Measurements from ENCODE around the gene HSD11B1.

DNA sequence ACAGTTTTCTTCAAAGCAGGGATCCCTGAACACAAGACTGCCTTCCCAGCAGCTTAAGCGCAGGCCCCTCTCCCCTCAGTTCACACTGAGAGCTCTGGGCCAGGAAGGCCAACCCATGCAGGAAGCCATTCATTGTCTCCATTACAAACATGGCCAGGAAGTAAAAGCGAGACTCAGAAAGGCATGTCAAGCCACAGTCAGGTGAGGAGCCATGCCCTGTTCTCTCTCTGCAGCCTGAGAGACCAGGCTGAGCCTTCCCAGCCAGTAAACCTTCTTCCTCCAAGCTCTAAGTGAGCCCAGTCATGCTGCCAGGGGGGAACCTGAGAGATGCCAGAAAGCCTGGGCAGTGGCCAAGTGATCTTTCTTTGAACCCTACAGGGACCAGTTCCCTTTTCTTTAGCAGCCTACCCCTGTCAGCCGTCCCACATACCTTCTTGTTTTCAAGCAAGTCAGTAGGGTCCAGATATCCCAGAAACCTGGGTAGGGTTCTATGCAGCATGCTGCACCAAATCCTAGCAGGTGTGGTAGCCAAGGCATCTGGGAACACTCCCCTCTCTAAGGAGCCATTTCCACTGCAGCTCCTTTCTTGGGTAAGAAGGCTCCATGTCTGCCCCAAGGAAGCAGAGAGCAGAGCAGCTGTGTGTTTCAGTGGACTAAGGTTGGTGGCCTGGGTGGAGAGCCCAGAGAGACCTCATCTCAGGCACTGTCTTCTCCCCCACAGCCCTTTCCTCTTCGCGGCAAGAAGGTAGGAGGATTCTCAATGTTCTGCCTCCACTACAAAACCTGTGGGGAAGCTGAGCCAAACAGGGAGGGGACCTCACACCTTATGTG is 52.2 kb downstream of the HSD11B1 start:
- TF ChIP-seq, protein P1, sequence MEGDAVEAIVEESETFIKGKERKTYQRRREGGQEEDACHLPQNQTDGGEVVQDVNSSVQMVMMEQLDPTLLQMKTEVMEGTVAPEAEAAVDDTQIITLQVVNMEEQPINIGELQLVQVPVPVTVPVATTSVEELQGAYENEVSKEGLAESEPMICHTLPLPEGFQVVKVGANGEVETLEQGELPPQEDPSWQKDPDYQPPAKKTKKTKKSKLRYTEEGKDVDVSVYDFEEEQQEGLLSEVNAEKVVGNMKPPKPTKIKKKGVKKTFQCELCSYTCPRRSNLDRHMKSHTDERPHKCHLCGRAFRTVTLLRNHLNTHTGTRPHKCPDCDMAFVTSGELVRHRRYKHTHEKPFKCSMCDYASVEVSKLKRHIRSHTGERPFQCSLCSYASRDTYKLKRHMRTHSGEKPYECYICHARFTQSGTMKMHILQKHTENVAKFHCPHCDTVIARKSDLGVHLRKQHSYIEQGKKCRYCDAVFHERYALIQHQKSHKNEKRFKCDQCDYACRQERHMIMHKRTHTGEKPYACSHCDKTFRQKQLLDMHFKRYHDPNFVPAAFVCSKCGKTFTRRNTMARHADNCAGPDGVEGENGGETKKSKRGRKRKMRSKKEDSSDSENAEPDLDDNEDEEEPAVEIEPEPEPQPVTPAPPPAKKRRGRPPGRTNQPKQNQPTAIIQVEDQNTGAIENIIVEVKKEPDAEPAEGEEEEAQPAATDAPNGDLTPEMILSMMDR (IDR thresholded peaks at IDR 0.05; ENCODE audit: borderline replicate concordance, extremely low read depth, low read length, poor library complexity, severe bottlenecking): no peak
- TF ChIP-seq EZH2 (IDR thresholded peaks at IDR 0.05; ENCODE audit: borderline replicate concordance, low read depth, low read length, severe bottlenecking): no peak

Measured in DND-41 (cell line).